Activated naive CD8-positive, alpha-beta T cell treated with anti-CD3 and anti-CD28 coated beads, Interleukin-2, amount 10 ng/mL, durations not matched to agents 7 days and 5 days (primary cell): ENCODE data around the gene GCA. TPM values are rescaled to one million over a fixed set of nuclear protein-coding genes. Genes with fewer than 3 reads are reported as not detected.
A peak's percentile ranks its signal among the peaks of the same experiment; 100 is the strongest.

ENCODE experiments used
- ATAC-seq: fragments of 150-1000 bp; cut with Tn5 transposase; one replicate; pipeline ENCODE4 v1.10.0; 2021; ENCODE audit warnings: low read depth, moderate library complexity
- POLR2A ChIA-PET: fragments of 350-600 bp; sonication (Branson Sonifier 250); formaldehyde crosslinking; loops from one replicate; lab custom pipeline; 2021; ENCODE audit warnings: antibody characterized with exemption; lab: Charles Lee
- DNase-seq: peaks from one replicate; pipeline ENCODE4 v3.0.0; 2021
- H3K27ac Mint-ChIP-seq: one replicate; pipeline ENCODE4 v1.8.0; 2022; ENCODE audit warnings: mild to moderate bottlenecking, mixed read lengths
- H3K27me3 Mint-ChIP-seq: one replicate; pipeline ENCODE4 v1.8.0; 2022; ENCODE audit warnings: mild to moderate bottlenecking, moderate library complexity, mixed read lengths
- H3K36me3 Mint-ChIP-seq: one replicate; pipeline ENCODE4 v1.8.0; 2021; ENCODE audit warnings: mild to moderate bottlenecking, mixed read lengths
- H3K4me1 Mint-ChIP-seq: one replicate; pipeline ENCODE4 v1.8.0; 2021; ENCODE audit warnings: mixed read lengths
- H3K4me3 Mint-ChIP-seq: one replicate; pipeline ENCODE4 v1.8.0; 2022; ENCODE audit warnings: mild to moderate bottlenecking, moderate library complexity, mixed read lengths
- H3K9me3 Mint-ChIP-seq: one replicate; pipeline ENCODE4 v1.8.0; 2021; ENCODE audit warnings: mixed read lengths
- total RNA-seq, 2 experiments: library from RNA; stranded (reverse); gene quantifications; one replicate each; pipeline ENCODE4 v1.2.3, GENCODE V29; 2021

GCA gene
- 10 to 100 TPM; 14.7 to 20.9 TPM for total RNA-seq

GRCh38 chr2:162343824-162344616 lies at the start of gene GCA:
Gene GCA, plus strand, starts transcription at chr2:162344132. Its CDS starts 117 bp downstream, at chr2:162344249.
- ATAC-seq (peak; percentile 99), DNase-seq (peak; percentile 98)
- Mint-ChIP-seq H3K4me1 (peaks cover 10% of the 10 kb centered on the region), H3K36me3 (peaks cover 1% of the 10 kb centered on the region), H3K27ac (peak within 1 kb of the TSS; percentile 75), H3K27me3 (peaks cover 3% of the 10 kb centered on the region), H3K9me3 (no peaks in the 10 kb centered on the region), H3K4me3 (peak within 1 kb of the TSS; percentile 88)
- POLR2A ChIA-PET: interaction anchor here (0.6 to 1.3 kb wide), 2 partner anchors 16 to 26 kb away, joined by 5 to 11 read pairs; partner anchors contain the start of gene IFIH1

GRCh38 chr2:162295009-162295408 lies 48.9 kb upstream of the GCA start:
- H3K27ac Mint-ChIP-seq: no peak overlapping the region
- H3K4me1 Mint-ChIP-seq: peaks cover 11% of the 10 kb centered on the region
- H3K4me3 Mint-ChIP-seq: no peak overlapping the region
- peaks cover 6% of the 10 kb centered on the region for H3K36me3 Mint-ChIP-seq
- POLR2A ChIA-PET: no interaction called here
- H3K9me3 Mint-ChIP-seq: no peaks in the 10 kb centered on the region
- ATAC-seq (no peak), DNase-seq (no peak)
- H3K27me3 Mint-ChIP-seq: no peaks in the 10 kb centered on the region

GRCh38 chr2:162297925-162298552 lies 45.9 kb upstream of the GCA start:
- DNase-seq (no peak), ATAC-seq (no peak)
- Mint-ChIP-seq H3K4me1 (peaks cover 11% of the 10 kb centered on the region), H3K27me3 (no peaks in the 10 kb centered on the region), H3K9me3 (no peaks in the 10 kb centered on the region), H3K36me3 (peaks cover 3% of the 10 kb centered on the region), H3K4me3 (no peak overlapping the region), H3K27ac (no peak overlapping the region)
- POLR2A ChIA-PET: interaction anchor here (0.9 to 1.5 kb wide), 3 partner anchors 13 to 78 kb away, joined by 3 to 4 read pairs (median 3); partner anchors contain the start of gene IFIH1

- no peak for ATAC-seq
- H3K27me3 Mint-ChIP-seq: no peaks in the 10 kb centered on the region
- H3K9me3 Mint-ChIP-seq: no peaks in the 10 kb centered on the region
- H3K27ac Mint-ChIP-seq: no peak overlapping the region
- POLR2A ChIA-PET: interaction anchor here (1.1 to 1.5 kb wide), 2 partner anchors 12 to 79 kb away, joined by 3 to 4 read pairs; no protein-coding TSS in a partner anchor
- peaks cover 4% of the 10 kb centered on the region for H3K36me3 Mint-ChIP-seq
- H3K4me3 Mint-ChIP-seq: no peak overlapping the region
- H3K4me1 Mint-ChIP-seq: peaks cover 11% of the 10 kb centered on the region
- no peak for DNase-seq
These were observed 45.1 kb upstream of the GCA start for GRCh38 chr2:162298669-162299335.

GRCh38 chr2:162300266-162300665 lies 43.7 kb upstream of the GCA start:
- no peaks in the 10 kb centered on the region for H3K27me3 Mint-ChIP-seq
- no peak overlapping the region for H3K27ac Mint-ChIP-seq
- POLR2A ChIA-PET: no interaction called here
- H3K9me3 Mint-ChIP-seq: no peaks in the 10 kb centered on the region
- ATAC-seq: no peak
- H3K4me1 Mint-ChIP-seq: peaks cover 9% of the 10 kb centered on the region
- DNase-seq: no peak
- peaks cover 4% of the 10 kb centered on the region for H3K36me3 Mint-ChIP-seq
- no peak overlapping the region for H3K4me3 Mint-ChIP-seq

GRCh38 chr2:162301151-162301804 lies 42.7 kb upstream of the GCA start:
- Mint-ChIP-seq H3K27me3 (no peaks in the 10 kb centered on the region), H3K27ac (no peak overlapping the region), H3K36me3 (peaks cover 3% of the 10 kb centered on the region), H3K9me3 (no peaks in the 10 kb centered on the region), H3K4me3 (no peak overlapping the region), H3K4me1 (peaks cover 8% of the 10 kb centered on the region)
- ATAC-seq (peak; percentile 68), DNase-seq (no peak)
- POLR2A ChIA-PET: no interaction called here

- no peak overlapping the region for H3K27ac Mint-ChIP-seq
- peaks cover 3% of the 10 kb centered on the region for H3K36me3 Mint-ChIP-seq
- H3K4me1 Mint-ChIP-seq: peaks cover 6% of the 10 kb centered on the region
- no peak for ATAC-seq
- H3K9me3 Mint-ChIP-seq: no peaks in the 10 kb centered on the region
- no peak overlapping the region for H3K4me3 Mint-ChIP-seq
- POLR2A ChIA-PET: no interaction called here
- no peaks in the 10 kb centered on the region for H3K27me3 Mint-ChIP-seq
- no peak for DNase-seq
These were observed 42.1 kb upstream of the GCA start for GRCh38 chr2:162301877-162302276.

GRCh38 chr2:162305901-162306300 lies 38.0 kb upstream of the GCA start:
- Mint-ChIP-seq H3K27ac (no peak overlapping the region), H3K27me3 (no peaks in the 10 kb centered on the region), H3K9me3 (no peaks in the 10 kb centered on the region), H3K4me3 (no peak overlapping the region), H3K36me3 (peaks cover 22% of the 10 kb centered on the region), H3K4me1 (peaks cover 25% of the 10 kb centered on the region)
- DNase-seq (no peak), ATAC-seq (no peak)
- POLR2A ChIA-PET: no interaction called here

- Mint-ChIP-seq H3K27me3 (no peaks in the 10 kb centered on the region), H3K9me3 (no peaks in the 10 kb centered on the region), H3K27ac (peak overlapping the region; percentile 43), H3K4me1 (peaks cover 46% of the 10 kb centered on the region), H3K4me3 (no peak overlapping the region), H3K36me3 (peaks cover 29% of the 10 kb centered on the region)
- POLR2A ChIA-PET: interaction anchor here (2.3 kb wide), 1 partner anchor 10 kb away, joined by 9 read pairs; the partner anchor contains the start of gene IFIH1
- ATAC-seq (peak; percentile 60), DNase-seq (no peak)
These were observed 35.0 kb upstream of the GCA start for GRCh38 chr2:162308747-162309503.

GRCh38 chr2:162312853-162313252 lies 31.1 kb upstream of the GCA start:
- POLR2A ChIA-PET: no interaction called here
- no peaks in the 10 kb centered on the region for H3K9me3 Mint-ChIP-seq
- no peak overlapping the region for H3K27ac Mint-ChIP-seq
- H3K27me3 Mint-ChIP-seq: no peaks in the 10 kb centered on the region
- no peak for DNase-seq
- no peak overlapping the region for H3K4me3 Mint-ChIP-seq
- H3K36me3 Mint-ChIP-seq: peaks cover 39% of the 10 kb centered on the region
- peaks cover 64% of the 10 kb centered on the region for H3K4me1 Mint-ChIP-seq
- no peak for ATAC-seq

- Mint-ChIP-seq H3K27ac (peak overlapping the region; percentile 6), H3K36me3 (peaks cover 25% of the 10 kb centered on the region), H3K9me3 (no peaks in the 10 kb centered on the region), H3K27me3 (no peaks in the 10 kb centered on the region), H3K4me1 (peaks cover 64% of the 10 kb centered on the region), H3K4me3 (peak overlapping the region; percentile 99)
- DNase-seq: no peak
- POLR2A ChIA-PET: no interaction called here
- ATAC-seq: no peak
These were observed 28.0 kb upstream of the GCA start for GRCh38 chr2:162315938-162316337.

- H3K9me3 Mint-ChIP-seq: no peaks in the 10 kb centered on the region
- H3K36me3 Mint-ChIP-seq: peaks cover 23% of the 10 kb centered on the region
- ATAC-seq: no peak
- H3K27me3 Mint-ChIP-seq: no peaks in the 10 kb centered on the region
- peak overlapping the region; percentile 99 for H3K4me3 Mint-ChIP-seq
- peak overlapping the region; percentile 97 for H3K27ac Mint-ChIP-seq
- DNase-seq: no peak
- peaks cover 66% of the 10 kb centered on the region for H3K4me1 Mint-ChIP-seq
- POLR2A ChIA-PET: no interaction called here
These were observed 27.3 kb upstream of the GCA start for GRCh38 chr2:162316590-162316989.
